Measurements from ENCODE around the gene RAB11FIP2. TPM values are rescaled to one million over a fixed set of nuclear protein-coding genes. Genes with fewer than 3 reads are reported as not detected.
A peak's percentile ranks its signal among the peaks of the same experiment; 100 is the strongest.

RAB11FIP2 gene
- total RNA-seq, 1 donor from 2014 or later: 17.4 TPM

GRCh38 chr10:118042336-118042735, 4.4 kb downstream of the RAB11FIP2 start:
- no peak for TF ChIP-seq CTCF (IDR thresholded peaks at IDR 0.05; ENCODE audit: insufficient read depth, low read depth, low read length)
- TF ChIP-seq EZH2 (IDR thresholded peaks at IDR 0.05; ENCODE audit: insufficient read depth, low read length): no peak
- H3K4me2 ChIP-seq (ENCODE audit: low read length): peak overlapping the region; percentile 27
- H3K9me3 ChIP-seq (ENCODE audit: insufficient read depth, low read depth, low read length): no peaks in the 10 kb centered on the region
- Mint-ChIP-seq H3K36me3 (ENCODE audit: low read depth, unreplicated experiment) (no peaks in the 10 kb centered on the region), H3K9me3 (ENCODE audit: unreplicated experiment) (no peaks in the 10 kb centered on the region), H3K4me3 (ENCODE audit: unreplicated experiment) (no peak overlapping the region), H3K4me1 (ENCODE audit: low read depth, unreplicated experiment) (peaks cover 9% of the 10 kb centered on the region), H3K27ac (ENCODE audit: unreplicated experiment) (no peak overlapping the region), H3K27me3 (ENCODE audit: low read depth, unreplicated experiment) (no peaks in the 10 kb centered on the region)
- no peak overlapping the region for H3K9ac ChIP-seq (ENCODE audit: low read length)
- H3K27ac ChIP-seq (ENCODE audit: low read depth, low read length): no peak overlapping the region
- H3K4me3 ChIP-seq (ENCODE audit: insufficient read depth, low read depth, low read length): no peak overlapping the region
- FAIRE-seq (no peak), DNase-seq (ENCODE audit: low read depth) (no peak)
- no peak overlapping the region for H2AFZ ChIP-seq (ENCODE audit: low read depth, low read length)
- H3K27me3 ChIP-seq (ENCODE audit: insufficient read depth, low read length): no peaks in the 10 kb centered on the region
- peaks cover 54% of the 10 kb centered on the region for H3K79me2 ChIP-seq (ENCODE audit: insufficient read depth, low read length)
- H4K20me1 ChIP-seq (ENCODE audit: insufficient read depth, low read length): peaks cover 7% of the 10 kb centered on the region
- no peaks in the 10 kb centered on the region for H3K36me3 ChIP-seq (ENCODE audit: insufficient read depth, low read length)
- peaks cover 25% of the 10 kb centered on the region for H3K4me1 ChIP-seq (ENCODE audit: insufficient read depth, low read length)

- Histone ChIP-seq H3K27ac (ENCODE audit: low read depth, low read length) (peak overlapping the region; percentile 9), H3K4me2 (ENCODE audit: low read length) (peak overlapping the region; percentile 59), H3K9ac (ENCODE audit: low read length) (no peak overlapping the region), H3K4me3 (ENCODE audit: insufficient read depth, low read depth, low read length) (no peak overlapping the region), H3K9me3 (ENCODE audit: insufficient read depth, low read depth, low read length) (no peaks in the 10 kb centered on the region), H2AFZ (ENCODE audit: low read depth, low read length) (no peak overlapping the region), H3K36me3 (ENCODE audit: insufficient read depth, low read length) (no peaks in the 10 kb centered on the region), H3K79me2 (ENCODE audit: insufficient read depth, low read length) (peaks cover 54% of the 10 kb centered on the region), H4K20me1 (ENCODE audit: insufficient read depth, low read length) (peaks cover 7% of the 10 kb centered on the region), H3K4me1 (ENCODE audit: insufficient read depth, low read length) (peaks cover 25% of the 10 kb centered on the region), H3K27me3 (ENCODE audit: insufficient read depth, low read length) (no peaks in the 10 kb centered on the region)
- TF ChIP-seq CTCF (IDR thresholded peaks at IDR 0.05; ENCODE audit: insufficient read depth, low read depth, low read length) (no peak), EZH2 (IDR thresholded peaks at IDR 0.05; ENCODE audit: insufficient read depth, low read length) (no peak)
- peaks cover 9% of the 10 kb centered on the region for H3K4me1 Mint-ChIP-seq (ENCODE audit: low read depth, unreplicated experiment)
- no peak overlapping the region for H3K27ac Mint-ChIP-seq (ENCODE audit: unreplicated experiment)
- H3K4me3 Mint-ChIP-seq (ENCODE audit: unreplicated experiment): no peak overlapping the region
- no peaks in the 10 kb centered on the region for H3K9me3 Mint-ChIP-seq (ENCODE audit: unreplicated experiment)
- FAIRE-seq (peak; percentile 32), DNase-seq (ENCODE audit: low read depth) (peak; percentile 62)
- H3K27me3 Mint-ChIP-seq (ENCODE audit: low read depth, unreplicated experiment): no peaks in the 10 kb centered on the region
- no peaks in the 10 kb centered on the region for H3K36me3 Mint-ChIP-seq (ENCODE audit: low read depth, unreplicated experiment)
Measured at GRCh38 chr10:118041316-118041715, 5.4 kb downstream of the RAB11FIP2 start.

GRCh38 chr10:118036281-118036875, 10.4 kb downstream of the RAB11FIP2 start:
- H3K36me3 Mint-ChIP-seq (ENCODE audit: low read depth, unreplicated experiment): no peaks in the 10 kb centered on the region
- H3K4me1 Mint-ChIP-seq (ENCODE audit: low read depth, unreplicated experiment): peaks cover 20% of the 10 kb centered on the region
- Histone ChIP-seq H3K4me2 (ENCODE audit: low read length) (no peak overlapping the region), H3K79me2 (ENCODE audit: insufficient read depth, low read length) (peaks cover 11% of the 10 kb centered on the region), H3K27ac (ENCODE audit: low read depth, low read length) (no peak overlapping the region), H3K4me3 (ENCODE audit: insufficient read depth, low read depth, low read length) (no peak overlapping the region), H4K20me1 (ENCODE audit: insufficient read depth, low read length) (peaks cover 3% of the 10 kb centered on the region), H3K9me3 (ENCODE audit: insufficient read depth, low read depth, low read length) (no peaks in the 10 kb centered on the region), H3K9ac (ENCODE audit: low read length) (no peak overlapping the region), H3K27me3 (ENCODE audit: insufficient read depth, low read length) (no peaks in the 10 kb centered on the region), H2AFZ (ENCODE audit: low read depth, low read length) (no peak overlapping the region), H3K36me3 (ENCODE audit: insufficient read depth, low read length) (no peaks in the 10 kb centered on the region), H3K4me1 (ENCODE audit: insufficient read depth, low read length) (peaks cover 7% of the 10 kb centered on the region)
- no peak overlapping the region for H3K27ac Mint-ChIP-seq (ENCODE audit: unreplicated experiment)
- no peak overlapping the region for H3K4me3 Mint-ChIP-seq (ENCODE audit: unreplicated experiment)
- H3K27me3 Mint-ChIP-seq (ENCODE audit: low read depth, unreplicated experiment): no peaks in the 10 kb centered on the region
- TF ChIP-seq CTCF (IDR thresholded peaks at IDR 0.05; ENCODE audit: insufficient read depth, low read depth, low read length): no peak
- no peak for TF ChIP-seq EZH2 (IDR thresholded peaks at IDR 0.05; ENCODE audit: insufficient read depth, low read length)
- H3K9me3 Mint-ChIP-seq (ENCODE audit: unreplicated experiment): no peaks in the 10 kb centered on the region
- DNase-seq (ENCODE audit: low read depth) (no peak), FAIRE-seq (no peak)

Data from astrocyte (in vitro differentiated cells and primary cell).